OCI-LY7 (cell line): ENCODE data around the gene SPO11.

Experiments used
- EZH2phosphoT487 ChIP-seq: fragments of 200-600 bp; sonication (generic); IDR thresholded peaks from 2 replicates; pipeline ENCODE4 v1.6.1; 2018; ENCODE audit warnings: low read depth, borderline replicate concordance, mild to moderate bottlenecking, mixed run types, antibody characterized with exemption, low read length, moderate library complexity, mixed read lengths
- TF ChIP-seq, protein P1 (sequence below): fragments of 200-600 bp; sonication (generic); conservative IDR thresholded peaks from 2 replicates; pipeline ENCODE4 v1.5.1; 2014; ENCODE audit warnings: mild to moderate bottlenecking, antibody characterized with exemption, low read length, moderate library complexity, mixed read lengths

DNA sequence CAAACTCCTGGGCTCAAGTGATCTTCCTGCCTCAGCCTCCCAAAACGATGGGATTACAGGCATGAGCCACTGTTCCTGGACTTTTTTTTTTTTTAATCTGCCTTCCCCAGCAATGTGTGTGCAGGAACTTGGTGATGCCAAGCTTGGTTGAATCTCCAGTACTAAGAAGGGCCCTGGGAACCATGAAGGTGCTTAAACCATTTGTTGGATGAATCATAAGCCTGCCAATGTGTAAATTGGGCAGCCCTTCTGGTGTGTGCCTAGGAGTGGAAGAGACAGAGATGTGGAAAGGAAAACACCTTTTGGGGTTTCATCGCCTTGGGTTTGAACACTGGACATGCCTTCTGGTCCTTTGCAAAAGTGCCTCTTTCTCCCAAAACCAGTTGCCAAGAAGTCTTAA lies 7.1 kb upstream of the SPO11 start:
- TF ChIP-seq, protein P1, sequence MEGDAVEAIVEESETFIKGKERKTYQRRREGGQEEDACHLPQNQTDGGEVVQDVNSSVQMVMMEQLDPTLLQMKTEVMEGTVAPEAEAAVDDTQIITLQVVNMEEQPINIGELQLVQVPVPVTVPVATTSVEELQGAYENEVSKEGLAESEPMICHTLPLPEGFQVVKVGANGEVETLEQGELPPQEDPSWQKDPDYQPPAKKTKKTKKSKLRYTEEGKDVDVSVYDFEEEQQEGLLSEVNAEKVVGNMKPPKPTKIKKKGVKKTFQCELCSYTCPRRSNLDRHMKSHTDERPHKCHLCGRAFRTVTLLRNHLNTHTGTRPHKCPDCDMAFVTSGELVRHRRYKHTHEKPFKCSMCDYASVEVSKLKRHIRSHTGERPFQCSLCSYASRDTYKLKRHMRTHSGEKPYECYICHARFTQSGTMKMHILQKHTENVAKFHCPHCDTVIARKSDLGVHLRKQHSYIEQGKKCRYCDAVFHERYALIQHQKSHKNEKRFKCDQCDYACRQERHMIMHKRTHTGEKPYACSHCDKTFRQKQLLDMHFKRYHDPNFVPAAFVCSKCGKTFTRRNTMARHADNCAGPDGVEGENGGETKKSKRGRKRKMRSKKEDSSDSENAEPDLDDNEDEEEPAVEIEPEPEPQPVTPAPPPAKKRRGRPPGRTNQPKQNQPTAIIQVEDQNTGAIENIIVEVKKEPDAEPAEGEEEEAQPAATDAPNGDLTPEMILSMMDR = no peak
- TF ChIP-seq EZH2phosphoT487 = no peak
